Hippocampal formation (tissue), 2 donors: ENCODE results near the gene ACTN4.
"Not testable (repeated sequence)": the region's sequence is repeated elsewhere in the genome, so short reads cannot be mapped to it uniquely, and the experiment has no call there.

Experiments used
- DNase-seq, 2 donors: peaks; one replicate each; lab custom pipeline; 2025; lab: John Stamatoyannopoulos, UW

Gene ACTN4

GRCh38 chr19:38647368-38647965 lies at the start of gene ACTN4:
ACTN4 (plus strand) TSS chr19:38647649; CDS start chr19:38647746, 97 bp downstream.
- peak; percentile 92 to 98 for DNase-seq

DNA sequence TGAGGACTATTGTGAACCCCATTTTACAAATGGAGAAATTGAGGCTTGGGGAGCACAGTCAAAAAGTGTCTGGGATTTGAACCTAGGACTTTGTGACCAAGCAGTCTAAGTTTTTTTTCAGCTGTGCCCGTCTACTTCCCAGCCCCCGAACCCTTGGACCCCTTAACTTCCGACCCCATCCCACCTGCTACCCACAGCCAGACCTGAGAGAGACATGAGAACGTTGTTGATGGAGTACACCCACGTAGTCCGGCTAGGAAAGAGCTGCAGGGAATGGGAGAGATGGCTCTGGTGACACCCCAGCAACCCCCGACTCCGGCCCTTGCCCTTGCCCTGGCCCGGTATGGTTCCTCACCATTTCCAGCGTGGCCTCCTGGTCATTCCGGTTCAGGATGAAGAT lies 47.7 kb upstream of the ACTN4 start:
- no peak for DNase-seq

- not testable (repeated sequence) for DNase-seq
These were observed 44.6 kb upstream of the ACTN4 start for GRCh38 chr19:38602856-38603255.

DNA sequence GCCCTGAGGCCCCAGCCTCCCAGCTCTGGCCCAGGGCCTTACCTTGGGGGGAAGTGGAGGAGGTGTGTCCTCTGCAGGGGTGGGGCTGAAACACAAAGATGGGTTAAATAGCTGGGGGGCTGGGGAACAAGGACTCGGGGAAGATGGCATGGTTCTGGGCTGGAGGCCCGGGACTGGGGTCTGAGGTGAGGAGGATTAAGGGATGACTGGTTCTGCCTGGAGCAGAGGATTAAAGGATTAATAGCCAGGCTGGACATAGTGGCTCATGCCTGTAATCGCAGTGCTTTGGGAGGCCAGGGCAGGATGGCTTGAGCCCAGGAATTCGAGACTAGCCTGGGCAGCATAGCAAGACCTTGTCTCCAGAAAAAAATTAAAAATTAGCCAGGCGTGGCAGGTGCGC lies 41.3 kb upstream of the ACTN4 start:
- no peak for DNase-seq

- no peak for DNase-seq
These were observed 33.2 kb upstream of the ACTN4 start for GRCh38 chr19:38614289-38614688.

GRCh38 chr19:38615007-38615581 lies 32.4 kb upstream of the ACTN4 start:
- DNase-seq: no peak

- DNase-seq: no peak
These were observed 31.2 kb upstream of the ACTN4 start for GRCh38 chr19:38616265-38616664.

DNA sequence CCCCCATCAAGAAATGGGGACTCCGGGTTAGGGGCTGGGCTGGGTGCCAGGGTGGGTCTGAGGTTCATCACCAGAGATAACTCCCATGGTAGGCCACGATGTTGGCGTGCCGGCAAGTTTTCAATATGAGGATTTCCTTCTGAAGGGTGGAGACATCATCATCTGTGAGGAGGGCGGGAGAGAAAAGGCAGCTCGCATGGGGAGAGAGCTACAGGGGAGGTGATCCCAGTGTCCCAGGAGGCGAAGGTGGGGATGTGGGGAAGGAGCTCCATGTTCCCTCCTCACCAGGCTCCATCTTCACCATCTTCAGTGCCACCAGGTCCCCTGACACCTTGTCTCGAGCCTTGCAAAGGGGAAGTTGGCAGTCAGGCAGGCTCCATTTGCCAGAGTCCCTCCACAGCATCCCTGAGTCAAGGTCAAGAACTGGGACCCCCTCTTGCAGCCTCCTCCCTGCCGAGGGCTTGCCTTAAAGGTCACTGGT lies 30.1 kb upstream of the ACTN4 start:
- DNase-seq: no peak

GRCh38 chr19:38617764-38618589 lies 29.5 kb upstream of the ACTN4 start, which contains the start of gene MAP4K1:
MAP4K1 (minus strand) TSS chr19:38617953; CDS start chr19:38617895, 58 bp downstream.
- peak in 1 of 2 donors; percentile 11 for DNase-seq

- DNase-seq: peak; percentile 97
These were observed 28.7 kb upstream of the ACTN4 start, which contains the start of gene EIF3K for GRCh38 chr19:38618590-38619360. EIF3K (plus strand) TSS chr19:38619188; CDS start chr19:38619269, 81 bp downstream.

- DNase-seq: no peak
These were observed 27.9 kb upstream of the ACTN4 start for GRCh38 chr19:38619361-38620174.

GRCh38 chr19:38624822-38625221 lies 22.6 kb upstream of the ACTN4 start:
- no peak for DNase-seq

DNA sequence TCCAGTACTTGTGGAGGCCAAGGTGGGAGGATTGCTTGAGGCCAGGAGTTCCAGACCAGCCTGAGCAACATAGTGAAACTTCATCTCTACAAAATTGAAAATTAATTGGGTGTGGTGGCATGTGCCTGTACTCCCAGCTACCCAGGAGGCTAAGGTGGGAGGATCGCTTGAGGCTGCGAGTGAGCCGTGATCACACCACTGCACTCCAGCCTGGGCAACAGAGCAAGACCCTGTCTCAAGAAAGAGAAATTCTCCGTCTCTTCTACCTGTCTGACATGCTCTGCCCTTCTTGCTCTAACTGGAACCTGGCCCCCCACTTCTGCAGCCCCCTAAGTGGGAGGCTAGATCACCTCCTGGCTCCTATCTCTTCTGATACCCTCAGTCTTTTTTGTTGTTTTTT lies 21.0 kb upstream of the ACTN4 start:
- no peak for DNase-seq

DNA sequence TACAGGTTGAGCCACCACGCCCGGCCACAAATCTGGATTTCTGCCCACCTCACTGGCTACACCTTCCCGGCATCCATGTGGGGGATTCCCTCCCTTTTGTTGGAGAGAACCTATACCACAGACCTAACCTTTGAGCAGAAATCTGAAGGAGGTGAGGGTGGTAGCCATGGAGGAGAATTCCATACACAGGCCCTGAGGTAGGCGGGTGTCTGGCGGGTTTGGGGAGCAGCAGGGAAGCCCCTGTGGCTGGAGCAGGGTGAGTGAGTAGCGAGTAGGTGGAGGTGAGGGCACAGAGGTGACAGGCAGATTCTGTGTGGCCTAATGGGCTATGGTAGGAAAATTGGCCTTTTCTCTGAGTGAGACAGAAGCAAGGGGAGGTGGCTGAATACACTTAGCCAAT lies 17.9 kb upstream of the ACTN4 start:
- no peak for DNase-seq

GRCh38 chr19:38631301-38631700 lies 16.1 kb upstream of the ACTN4 start:
- not testable (repeated sequence) for DNase-seq

DNA sequence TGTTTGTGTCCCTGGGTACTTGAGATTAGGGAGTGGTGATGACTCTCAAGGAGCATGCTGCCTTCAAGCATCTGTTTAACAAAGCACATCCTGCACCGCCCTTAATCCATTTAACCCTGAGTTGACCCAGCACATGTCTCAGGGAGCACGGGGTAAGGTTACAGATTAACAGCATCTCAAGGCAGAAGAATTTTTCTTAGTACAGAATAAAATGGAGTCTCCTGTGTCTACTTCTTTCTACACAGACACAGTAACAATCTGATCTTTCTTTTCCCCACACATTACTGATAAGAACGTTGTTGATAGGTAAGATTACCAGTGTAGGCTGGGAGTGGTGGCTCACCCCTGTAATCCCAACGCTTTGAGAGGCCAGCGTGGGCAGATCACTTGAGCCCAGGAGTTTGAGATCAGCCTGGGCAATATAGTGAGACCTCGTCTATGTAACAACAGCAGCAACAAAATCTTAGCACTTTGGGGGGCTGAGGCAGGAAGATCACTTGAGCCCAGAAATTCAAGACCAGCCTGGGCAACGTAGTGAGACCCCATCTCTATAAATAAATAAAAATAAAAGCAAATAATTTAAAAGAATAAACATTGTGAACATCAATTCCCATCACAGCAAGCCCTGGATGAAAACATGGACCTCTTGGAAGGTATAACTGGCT lies 15.5 kb upstream of the ACTN4 start:
- DNase-seq: not testable (repeated sequence)

- no peak for DNase-seq
These were observed 14.8 kb upstream of the ACTN4 start for GRCh38 chr19:38632476-38633213.

DNA sequence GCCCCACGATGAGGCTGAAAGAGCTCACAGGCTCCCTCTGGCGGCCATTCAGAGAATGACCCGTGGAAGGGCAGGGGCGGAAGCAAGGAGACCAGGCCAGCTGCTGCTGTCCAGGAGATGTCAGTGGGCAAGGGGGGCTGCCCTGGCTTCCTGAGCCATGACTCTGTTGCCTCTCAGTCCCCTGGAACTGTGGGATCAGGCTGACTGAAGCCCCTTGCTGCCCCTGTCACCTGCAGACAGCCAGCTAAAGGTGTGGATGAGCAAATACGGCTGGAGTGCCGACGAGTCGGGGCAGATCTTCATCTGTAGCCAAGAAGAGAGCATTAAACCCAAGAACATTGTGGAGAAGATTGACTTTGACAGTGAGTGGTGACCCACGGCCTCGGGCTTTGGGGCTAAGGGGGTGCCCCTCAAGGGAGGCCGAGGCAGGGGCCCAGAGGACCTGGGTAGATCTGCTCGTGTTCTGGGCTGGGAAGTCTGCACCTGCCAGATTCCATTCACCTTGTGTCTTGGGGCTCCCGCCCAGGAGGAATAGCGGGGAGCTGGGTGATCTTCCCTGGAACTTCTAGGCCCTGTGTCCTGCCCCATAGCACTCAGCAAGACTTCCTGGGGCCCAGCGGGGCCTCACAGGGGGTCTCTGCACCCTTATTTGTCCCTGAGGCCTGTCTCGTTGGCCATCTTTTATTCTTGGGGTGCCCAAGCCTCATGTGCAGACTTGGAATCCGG lies 12.5 kb upstream of the ACTN4 start:
- DNase-seq: peak; percentile 16 to 54
